ENCODE measurements around the gene ZFP36L1.

GRCh38 chr14:68797121-68797670, 4.3 kb upstream of the ZFP36L1 start:
- TF ChIP-seq, protein P1, sequence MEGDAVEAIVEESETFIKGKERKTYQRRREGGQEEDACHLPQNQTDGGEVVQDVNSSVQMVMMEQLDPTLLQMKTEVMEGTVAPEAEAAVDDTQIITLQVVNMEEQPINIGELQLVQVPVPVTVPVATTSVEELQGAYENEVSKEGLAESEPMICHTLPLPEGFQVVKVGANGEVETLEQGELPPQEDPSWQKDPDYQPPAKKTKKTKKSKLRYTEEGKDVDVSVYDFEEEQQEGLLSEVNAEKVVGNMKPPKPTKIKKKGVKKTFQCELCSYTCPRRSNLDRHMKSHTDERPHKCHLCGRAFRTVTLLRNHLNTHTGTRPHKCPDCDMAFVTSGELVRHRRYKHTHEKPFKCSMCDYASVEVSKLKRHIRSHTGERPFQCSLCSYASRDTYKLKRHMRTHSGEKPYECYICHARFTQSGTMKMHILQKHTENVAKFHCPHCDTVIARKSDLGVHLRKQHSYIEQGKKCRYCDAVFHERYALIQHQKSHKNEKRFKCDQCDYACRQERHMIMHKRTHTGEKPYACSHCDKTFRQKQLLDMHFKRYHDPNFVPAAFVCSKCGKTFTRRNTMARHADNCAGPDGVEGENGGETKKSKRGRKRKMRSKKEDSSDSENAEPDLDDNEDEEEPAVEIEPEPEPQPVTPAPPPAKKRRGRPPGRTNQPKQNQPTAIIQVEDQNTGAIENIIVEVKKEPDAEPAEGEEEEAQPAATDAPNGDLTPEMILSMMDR (IDR thresholded peaks at IDR 0.05) = no peak
- TF ChIP-seq POLR2A (IDR thresholded peaks at IDR 0.05) = no peak

All from ovary (tissue), 3 donors.